NT2/D1 (cell line): Measurements from ENCODE around the gene ALDH3B1.

Source experiments
- SUZ12 ChIP-seq: IDR thresholded peaks from 2 replicates; pipeline ENCODE4 v1.6.1; 2011; ENCODE audit not compliant: insufficient read length, insufficient read depth; ENCODE audit errors: extremely low read depth
- YY1 ChIP-seq: IDR thresholded peaks from 2 replicates; pipeline ENCODE4 v1.6.1; 2011; ENCODE audit not compliant: insufficient read length, insufficient read depth
- ZNF274 ChIP-seq: IDR thresholded peaks from 2 replicates; pipeline ENCODE4 v1.6.1; 2011; ENCODE audit warnings: mild to moderate bottlenecking, low read depth, low read length

GRCh38 chr11:68019486-68019885, 9.4 kb downstream of the ALDH3B1 start:
- TF ChIP-seq YY1: no peak
- no peak for TF ChIP-seq ZNF274
- TF ChIP-seq SUZ12: no peak
